Measurements from ENCODE around the gene SIPA1L3.

The SIPA1L3 gene

DNA sequence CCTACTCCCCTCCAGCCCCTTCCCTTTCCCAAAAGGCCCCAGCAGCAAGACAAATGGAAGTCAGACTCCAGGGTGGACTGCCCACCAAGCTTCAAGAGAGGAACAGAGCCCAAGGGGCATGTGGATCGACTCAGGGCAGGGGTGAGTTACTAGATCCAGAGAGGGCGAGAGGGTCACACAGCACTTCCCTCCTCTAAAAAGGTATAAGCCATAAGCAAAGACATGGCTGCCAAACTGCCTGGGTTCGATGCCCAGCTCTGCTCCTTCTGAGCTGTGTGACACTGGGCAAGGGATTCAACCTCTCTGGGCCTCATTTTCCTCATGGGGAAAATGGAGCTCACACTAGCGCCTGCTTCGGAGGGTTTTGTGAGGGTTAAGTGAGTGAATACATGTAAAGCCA is 345.4 kb downstream of the SIPA1L3 start:
- no peak for DNase-seq (ENCODE audit: extremely low read depth in 1 of 2, low read depth in 1 of 2)

DNA sequence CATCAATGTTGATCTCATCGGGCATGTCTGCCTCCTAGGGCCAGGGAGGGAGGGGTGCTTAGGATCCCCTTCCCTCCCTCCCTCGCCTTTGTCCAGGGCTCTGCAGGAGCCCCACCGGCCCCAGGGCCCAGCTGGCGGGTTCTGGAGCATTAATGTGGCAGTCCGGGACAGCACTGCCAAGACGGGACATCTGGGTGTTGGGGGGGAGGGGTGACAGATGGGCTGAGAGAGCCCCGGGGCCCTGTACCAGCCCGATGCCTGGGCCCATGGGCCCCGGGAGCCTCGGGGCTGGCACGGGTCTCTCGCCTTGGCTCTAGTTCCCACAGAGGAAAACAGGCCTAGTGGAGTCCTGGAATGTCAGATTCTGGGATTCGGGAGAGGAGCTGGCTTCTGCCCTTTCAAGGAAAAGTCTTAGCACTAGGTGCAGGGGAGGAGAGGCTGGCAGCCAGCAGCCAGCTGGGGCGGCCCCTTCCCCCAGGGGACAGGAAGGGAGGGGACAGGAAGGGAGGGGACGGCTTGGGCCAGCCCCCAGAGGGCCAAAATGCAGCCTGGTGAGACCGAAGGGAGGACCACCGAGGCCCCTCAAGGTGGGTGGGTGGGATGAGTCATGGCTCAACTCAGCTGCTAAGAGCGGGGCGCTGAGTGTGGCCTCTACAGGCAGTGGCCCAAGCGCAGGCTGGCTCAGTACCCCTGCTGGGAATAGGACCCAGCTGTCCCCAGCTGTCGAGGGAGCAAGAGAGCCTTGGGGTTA is 346.1 kb downstream of the SIPA1L3 start:
- DNase-seq (ENCODE audit: extremely low read depth in 1 of 2, low read depth in 1 of 2), result no peak

DNA sequence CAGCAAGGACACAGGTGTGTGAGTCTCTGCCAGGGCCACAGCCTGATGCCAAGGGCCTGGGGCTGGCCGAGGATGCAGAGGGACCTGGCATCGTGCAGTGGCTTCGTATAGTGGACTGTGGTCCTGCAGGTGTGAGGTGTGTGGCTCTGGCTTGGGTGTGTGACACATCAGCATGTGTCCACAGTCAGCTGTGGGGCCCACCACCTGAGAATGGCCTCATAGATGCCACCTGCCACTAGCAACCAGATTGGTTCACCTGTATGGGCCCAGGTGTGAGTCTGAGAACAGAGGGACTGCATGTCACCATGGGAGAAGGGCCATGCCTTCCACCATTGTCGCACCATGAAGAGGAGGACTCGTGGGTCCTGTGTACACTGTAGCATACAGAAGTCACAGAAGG is 346.8 kb downstream of the SIPA1L3 start:
- no peak for DNase-seq (ENCODE audit: extremely low read depth in 1 of 2, low read depth in 1 of 2)

DNA sequence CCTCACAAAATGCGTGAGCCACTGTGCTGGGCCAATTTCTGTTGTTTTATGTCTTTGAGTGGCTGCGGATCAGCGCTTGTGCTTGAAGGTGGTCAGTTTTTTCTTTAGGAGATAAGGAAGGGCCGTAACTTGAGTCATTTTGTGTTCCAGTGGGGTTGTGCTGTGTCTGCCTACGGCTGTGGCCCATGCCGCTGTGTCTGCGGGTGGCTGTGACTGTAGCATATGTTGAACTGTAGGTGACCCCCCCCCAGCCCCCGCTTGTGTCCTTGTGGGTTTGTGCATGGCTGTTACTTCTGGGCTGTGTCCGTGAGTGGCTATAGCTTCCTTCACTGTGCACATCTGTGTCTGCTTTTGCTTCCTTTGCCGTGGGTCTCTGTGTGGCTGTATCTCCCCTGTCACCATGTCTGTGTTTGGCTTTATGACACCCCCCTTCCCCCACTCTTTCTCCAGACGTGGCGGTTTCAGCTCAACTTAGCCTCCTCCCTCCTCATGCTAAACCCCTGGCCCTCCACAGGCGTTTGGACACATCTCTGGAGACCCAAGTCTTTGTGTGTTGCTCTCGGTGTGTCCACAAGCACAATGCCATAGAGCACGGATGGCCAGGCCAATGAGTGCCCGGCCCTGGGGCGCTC is 348.5 kb downstream of the SIPA1L3 start:
- no peak for DNase-seq (ENCODE audit: extremely low read depth in 1 of 2, low read depth in 1 of 2)

All from stimulated activated CD8-positive, alpha-beta memory T cell treated with anti-CD3 and anti-CD28 coated beads, Interleukin-7, amount 100 ng/mL, for 48 hours (primary cell).